ENCODE measurements around the gene CCDC177. TPM values are rescaled to one million over a fixed set of nuclear protein-coding genes. Genes with fewer than 3 reads are reported as not detected.

Gene CCDC177
- polyA plus RNA-seq, 1 donor (not counting 4 experiments of a cell fraction or from before 2014, with no cell fraction given), result not detected

- H3K4me1 ChIP-seq (ENCODE audit: control insufficient read depth, extremely low read depth, insufficient read depth, low read length), result peaks cover 8% of the 10 kb centered on the region
- no peaks in the 10 kb centered on the region for H3K9me3 ChIP-seq (ENCODE audit: control insufficient read depth, low read depth, low read length)
- H2AFZ ChIP-seq (ENCODE audit: control insufficient read depth, low read length), result no peak overlapping the region
- H3K9ac ChIP-seq (ENCODE audit: control insufficient read depth, extremely low read depth, insufficient read depth, low read length), result no peak overlapping the region
- no peak overlapping the region for H3K4me3 ChIP-seq (ENCODE audit: control insufficient read depth in 2 of 3, extremely low read depth in 1 of 3, insufficient read depth in 2 of 3, low read depth in 1 of 3, low read length in 3 of 3)
- no peak for TF ChIP-seq CTCF (optimal IDR thresholded peaks at IDR 0.05 in 1 of 3, IDR thresholded peaks at IDR 0.05 in 1 of 3, conservative IDR thresholded peaks at IDR 0.05 in 1 of 3; ENCODE audit: extremely low read depth in 1 of 3, insufficient read depth in 2 of 3, low read length in 3 of 3)
- TF ChIP-seq EZH2 (IDR thresholded peaks at IDR 0.05; ENCODE audit: low read length), result no peak
- no peak overlapping the region for H3K4me2 ChIP-seq (ENCODE audit: control insufficient read depth, extremely low read depth, insufficient read depth, low read depth, low read length)
- no peak for DNase-seq (ENCODE audit: low read depth, low spot score)
- H3K9me1 ChIP-seq (ENCODE audit: control insufficient read depth, extremely low read depth, insufficient read depth, low read length), result no peaks in the 10 kb centered on the region
- FAIRE-seq, result no peak
- no peaks in the 10 kb centered on the region for H4K20me1 ChIP-seq (ENCODE audit: control insufficient read depth, extremely low read depth, insufficient read depth, low read length)
- dilution Hi-C loops (cut with MboI; ENCODE audit: extremely low pct_ligation_motif_present, low sequenced_read_pairs), result no loop called here
- no peaks in the 10 kb centered on the region for H3K36me3 ChIP-seq (ENCODE audit: control insufficient read depth in 2 of 2, extremely low read depth in 1 of 2, insufficient read depth in 2 of 2, low read length in 2 of 2)
- H3K27me3 ChIP-seq (ENCODE audit: control insufficient read depth, extremely low read depth, insufficient read depth, low read length), result peaks cover 79% of the 10 kb centered on the region
- H3K27ac ChIP-seq (ENCODE audit: control insufficient read depth, insufficient read depth, low read length), result no peak overlapping the region
- H3K79me2 ChIP-seq (ENCODE audit: control insufficient read depth, insufficient read depth, low read length), result no peaks in the 10 kb centered on the region
Observed at GRCh38 chr14:69569859-69570258, 4.8 kb downstream of the CCDC177 start.

- TF ChIP-seq EZH2 (IDR thresholded peaks at IDR 0.05; ENCODE audit: low read length) (peak; percentile 37), CTCF (optimal IDR thresholded peaks at IDR 0.05 in 1 of 3, IDR thresholded peaks at IDR 0.05 in 1 of 3, conservative IDR thresholded peaks at IDR 0.05 in 1 of 3; ENCODE audit: extremely low read depth in 1 of 3, insufficient read depth in 2 of 3, low read length in 3 of 3) (no peak)
- no peak overlapping the region for H3K4me3 ChIP-seq (ENCODE audit: control insufficient read depth in 2 of 3, extremely low read depth in 1 of 3, insufficient read depth in 2 of 3, low read depth in 1 of 3, low read length in 3 of 3)
- dilution Hi-C loops (cut with MboI; ENCODE audit: extremely low pct_ligation_motif_present, low sequenced_read_pairs), result no loop called here
Observed at GRCh38 chr14:69567563-69567962, 7.1 kb downstream of the CCDC177 start.

More at GRCh38 chr14:69567563-69567962, 7.1 kb downstream of the CCDC177 start:
- H4K20me1 ChIP-seq (ENCODE audit: control insufficient read depth, extremely low read depth, insufficient read depth, low read length), result no peaks in the 10 kb centered on the region
- no peaks in the 10 kb centered on the region for H3K9me3 ChIP-seq (ENCODE audit: control insufficient read depth, low read depth, low read length)
- no peaks in the 10 kb centered on the region for H3K36me3 ChIP-seq (ENCODE audit: control insufficient read depth in 2 of 2, extremely low read depth in 1 of 2, insufficient read depth in 2 of 2, low read length in 2 of 2)
- FAIRE-seq (no peak), DNase-seq (ENCODE audit: low read depth, low spot score) (no peak)
- H3K79me2 ChIP-seq (ENCODE audit: control insufficient read depth, insufficient read depth, low read length), result no peaks in the 10 kb centered on the region
- H2AFZ ChIP-seq (ENCODE audit: control insufficient read depth, low read length), result no peak overlapping the region
- no peaks in the 10 kb centered on the region for H3K9me1 ChIP-seq (ENCODE audit: control insufficient read depth, extremely low read depth, insufficient read depth, low read length)
- no peak overlapping the region for H3K9ac ChIP-seq (ENCODE audit: control insufficient read depth, extremely low read depth, insufficient read depth, low read length)
- peaks cover 66% of the 10 kb centered on the region for H3K27me3 ChIP-seq (ENCODE audit: control insufficient read depth, extremely low read depth, insufficient read depth, low read length)
- H3K27ac ChIP-seq (ENCODE audit: control insufficient read depth, insufficient read depth, low read length), result no peak overlapping the region
- H3K4me1 ChIP-seq (ENCODE audit: control insufficient read depth, extremely low read depth, insufficient read depth, low read length), result no peaks in the 10 kb centered on the region
- H3K4me2 ChIP-seq (ENCODE audit: control insufficient read depth, extremely low read depth, insufficient read depth, low read depth, low read length), result no peak overlapping the region

All from keratinocyte (primary cell).